OCI-LY1 (cell line): ENCODE results near the gene MAGEA2.
"Not testable (repeated sequence)": the region's sequence is repeated elsewhere in the genome, so short reads cannot be mapped to it uniquely, and the experiment has no call there.

ENCODE experiments used
- H2AFZ ChIP-seq: fragments of 200-600 bp; sonication (generic), shearing (Covaris generic); 2 replicates; pipeline ENCODE4 v1.6.0; 2014; ENCODE audit warnings: antibody characterized with exemption, mild to moderate bottlenecking, low read length
- H3F3A ChIP-seq: fragments of 200-600 bp; sonication (generic), shearing (Covaris generic); 2 replicates; pipeline ENCODE4 v1.6.0; 2014; ENCODE audit warnings: mild to moderate bottlenecking, antibody characterized with exemption, low read length, moderate library complexity; ENCODE audit not compliant: insufficient read depth
- H3K27ac ChIP-seq: fragments of 200-600 bp; sonication (generic); 2 replicates; pipeline ENCODE4 v1.5.1; 2014; ENCODE audit warnings: low read length, mixed run types, mild to moderate bottlenecking, low read depth; ENCODE audit not compliant: poor library complexity, severe bottlenecking
- H3K27me3 ChIP-seq: fragments of 200-600 bp; sonication (generic); 2 replicates; pipeline ENCODE4 v1.6.0; 2014; ENCODE audit warnings: antibody characterized with exemption, mild to moderate bottlenecking, low read length, moderate library complexity; ENCODE audit not compliant: insufficient read depth
- H3K36me3 ChIP-seq: fragments of 200-600 bp; sonication (generic); 2 replicates; pipeline ENCODE4 v1.6.1; 2014; ENCODE audit warnings: mild to moderate bottlenecking, antibody characterized with exemption, low read length, moderate library complexity, mixed read lengths; ENCODE audit not compliant: insufficient read depth
- H3K4me1 ChIP-seq: fragments of 200-600 bp; sonication (generic); 2 replicates; pipeline ENCODE4 v1.5.1; 2014; ENCODE audit warnings: mild to moderate bottlenecking, low read length, moderate library complexity; ENCODE audit not compliant: insufficient read depth, severe bottlenecking
- H3K4me2 ChIP-seq: fragments of 200-600 bp; sonication (generic), shearing (Covaris generic); 2 replicates; pipeline ENCODE4 v1.6.1; 2014; ENCODE audit warnings: low read length
- H3K4me3 ChIP-seq: fragments of 200-600 bp; sonication (generic); 2 replicates; pipeline ENCODE4 v1.5.1; 2014; ENCODE audit warnings: low read length, low read depth, mild to moderate bottlenecking, mixed read lengths; ENCODE audit not compliant: poor library complexity, severe bottlenecking
- H3K79me2 ChIP-seq: fragments of 200-600 bp; shearing (Covaris generic); 2 replicates; pipeline ENCODE4 v1.6.1; 2016; ENCODE audit warnings: mixed run types, low read length, mixed read lengths; ENCODE audit not compliant: insufficient read depth
- H3K9ac ChIP-seq: fragments of 200-600 bp; sonication (generic), shearing (Covaris generic); 2 replicates; pipeline ENCODE4 v1.6.1; 2014; ENCODE audit warnings: mild to moderate bottlenecking, low read length, mixed read lengths
- H3K9me2 ChIP-seq: fragments of 200-600 bp; sonication (generic), shearing (Covaris generic); 2 replicates; pipeline ENCODE4 v1.6.1; 2014; ENCODE audit warnings: low read depth, mild to moderate bottlenecking, low read length, mixed read lengths
- H3K9me3 ChIP-seq: fragments of 200-600 bp; shearing (Covaris generic); 2 replicates; pipeline ENCODE4 v1.6.1; 2014; ENCODE audit warnings: low read length, mixed read lengths
- H4K20me1 ChIP-seq: fragments of 200-600 bp; sonication (generic), shearing (Covaris generic); 2 replicates; pipeline ENCODE4 v1.6.0; 2016; ENCODE audit warnings: mild to moderate bottlenecking, low read length; ENCODE audit not compliant: insufficient read depth
- CTCF ChIP-seq: fragments of 200-600 bp; sonication (generic), shearing (Covaris generic); IDR thresholded peaks from 2 replicates; pipeline ENCODE4 v1.5.1; 2017; ENCODE audit warnings: mild to moderate bottlenecking, antibody characterized with exemption, low read length, moderate library complexity, mixed read lengths
- EZH2 ChIP-seq: fragments of 200-600 bp; sonication (generic), shearing (Covaris generic); IDR thresholded peaks from 2 replicates; pipeline ENCODE4 v1.8.0; 2017; ENCODE audit warnings: borderline replicate concordance, mixed run types, mild to moderate bottlenecking, antibody characterized with exemption, low read length, moderate library complexity, mixed read lengths

MAGEA2 gene

GRCh38 chrX:152733261-152733975 lies 20.2 kb downstream of the MAGEA2 start, which contains the start of the genes CSAG1 and MAGEA12:
CSAG1 (minus strand) TSS chrX:152733721; CDS start chrX:152732460, 1,261 bp downstream.
MAGEA12 (plus strand) TSS chrX:152733757; CDS start chrX:152736162, 2,405 bp downstream.
- H4K20me1 ChIP-seq = no peaks in the 10 kb centered on the region
- no peaks in the 10 kb centered on the region for H3F3A ChIP-seq
- H3K4me2 ChIP-seq = no peak within 1 kb of the TSS
- H3K36me3 ChIP-seq = no peaks in the 10 kb centered on the region
- TF ChIP-seq EZH2 (no peak), CTCF (no peak)
- no peak within 1 kb of the TSS for H3K9ac ChIP-seq
- H3K27ac ChIP-seq = no peak within 1 kb of the TSS
- no peaks in the 10 kb centered on the region for H3K27me3 ChIP-seq
- no peaks in the 10 kb centered on the region for H3K4me1 ChIP-seq
- no peaks in the 10 kb centered on the region for H3K9me3 ChIP-seq
- no peaks in the 10 kb centered on the region for H3K9me2 ChIP-seq
- H3K79me2 ChIP-seq = no peaks in the 10 kb centered on the region
- H3K4me3 ChIP-seq = no peak within 1 kb of the TSS
- no peak within 1 kb of the TSS for H2AFZ ChIP-seq

GRCh38 chrX:152725409-152725808 lies 28.2 kb downstream of the MAGEA2 start:
- H3K9me3 ChIP-seq = no peaks in the 10 kb centered on the region
- H3K36me3 ChIP-seq = no peaks in the 10 kb centered on the region
- H3F3A ChIP-seq = no peaks in the 10 kb centered on the region
- H2AFZ ChIP-seq = no peak overlapping the region
- no peak overlapping the region for H3K4me3 ChIP-seq
- H3K4me1 ChIP-seq = no peaks in the 10 kb centered on the region
- no peaks in the 10 kb centered on the region for H4K20me1 ChIP-seq
- H3K4me2 ChIP-seq = no peak overlapping the region
- TF ChIP-seq EZH2 = no peak
- H3K9me2 ChIP-seq = no peaks in the 10 kb centered on the region
- no peaks in the 10 kb centered on the region for H3K27me3 ChIP-seq
- H3K9ac ChIP-seq = no peak overlapping the region
- H3K79me2 ChIP-seq = no peaks in the 10 kb centered on the region
- H3K27ac ChIP-seq = no peak overlapping the region

- not testable (repeated sequence) for H3K27me3 ChIP-seq
Measured at GRCh38 chrX:152713815-152714787, 39.5 kb downstream of the MAGEA2 start, which contains the start of gene MAGEA2B. MAGEA2B (plus strand) TSS chrX:152714628; CDS start chrX:152717107, 2,479 bp downstream.

GRCh38 chrX:152713195-152713594 lies 40.4 kb downstream of the MAGEA2 start:
- not testable (repeated sequence) for H3K9ac ChIP-seq, H3K4me1 ChIP-seq

More at GRCh38 chrX:152713815-152714787, 39.5 kb downstream of the MAGEA2 start, which contains the start of gene MAGEA2B:
- not testable (repeated sequence) for H3K36me3 ChIP-seq, H3F3A ChIP-seq, H2AFZ ChIP-seq, H4K20me1 ChIP-seq, H3K9ac ChIP-seq, H3K9me3 ChIP-seq, H3K4me2 ChIP-seq, H3K9me2 ChIP-seq, H3K4me1 ChIP-seq, H3K79me2 ChIP-seq, H3K27ac ChIP-seq, H3K4me3 ChIP-seq

GRCh38 chrX:152709173-152709572 lies 44.5 kb downstream of the MAGEA2 start, which contains the start of gene CSAG2:
CSAG2 (minus strand) TSS chrX:152709273; CDS start chrX:152709112, 161 bp downstream.
- H3K79me2 ChIP-seq, H3K9me3 ChIP-seq, H3K36me3 ChIP-seq, H3K9ac ChIP-seq, H3F3A ChIP-seq, H2AFZ ChIP-seq, H3K27ac ChIP-seq, H3K4me2 ChIP-seq, H3K9me2 ChIP-seq, H3K4me3 ChIP-seq, H3K4me1 ChIP-seq, H4K20me1 ChIP-seq, H3K27me3 ChIP-seq: not testable (repeated sequence)

More at GRCh38 chrX:152713195-152713594, 40.4 kb downstream of the MAGEA2 start:
- not testable (repeated sequence) for H3K4me2 ChIP-seq, H3K9me3 ChIP-seq, H3K79me2 ChIP-seq, H3F3A ChIP-seq, H3K36me3 ChIP-seq, H3K27ac ChIP-seq, H3K27me3 ChIP-seq, H3K9me2 ChIP-seq, H4K20me1 ChIP-seq, H2AFZ ChIP-seq, H3K4me3 ChIP-seq

GRCh38 chrX:152706500-152706899 lies 47.1 kb downstream of the MAGEA2 start:
- H3K36me3 ChIP-seq, H4K20me1 ChIP-seq, H3K4me3 ChIP-seq, H3K9ac ChIP-seq, H3K79me2 ChIP-seq, H3K4me1 ChIP-seq, H3K4me2 ChIP-seq, H2AFZ ChIP-seq, H3K27me3 ChIP-seq, H3F3A ChIP-seq, H3K9me3 ChIP-seq, H3K9me2 ChIP-seq, H3K27ac ChIP-seq: not testable (repeated sequence)
